Measurements from ENCODE around the gene SPSB1. TPM values are rescaled to one million over a fixed set of nuclear protein-coding genes. Genes with fewer than 3 reads are reported as not detected.
A peak's percentile ranks its signal among the peaks of the same experiment; 100 is the strongest.

The SPSB1 gene
- total RNA-seq, 4 donors from 2014 or later, result 69.3 to 168 (median 94.1) TPM

GRCh38 chr1:9281908-9282695, 10.6 kb upstream of the SPSB1 start:
- Histone ChIP-seq H3K4me1 (peaks cover 0 to 27% (median 0%) of the 10 kb centered on the region in 4 donors), H3K27me3 (no peaks in the 10 kb centered on the region), H3K9me3 (no peaks in the 10 kb centered on the region), H3K4me3 (no peak overlapping the region), H3K36me3 (no peaks in the 10 kb centered on the region), H3K27ac (no peak overlapping the region)
- TF ChIP-seq POLR2A (IDR thresholded peaks at IDR 0.05), result no peak
- no peak for TF ChIP-seq CTCF (IDR thresholded peaks at IDR 0.05)
- DNase-seq, result peak in 1 of 3 donors; percentile 46

- Histone ChIP-seq H3K4me3 (no peak overlapping the region), H3K36me3 (no peaks in the 10 kb centered on the region), H3K27me3 (no peaks in the 10 kb centered on the region), H3K4me1 (peaks cover 0 to 27% (median 0%) of the 10 kb centered on the region in 4 donors), H3K27ac (no peak overlapping the region), H3K9me3 (peaks cover 0 to 1% (median 0%) of the 10 kb centered on the region in 4 donors)
- peak in 1 of 3 donors; percentile 26 for DNase-seq
- TF ChIP-seq CTCF (IDR thresholded peaks at IDR 0.05), result no peak
- no peak for TF ChIP-seq POLR2A (IDR thresholded peaks at IDR 0.05)
These were observed 10.1 kb upstream of the SPSB1 start for GRCh38 chr1:9282696-9282955.

- TF ChIP-seq POLR2A (IDR thresholded peaks at IDR 0.05), result no peak
- TF ChIP-seq CTCF (IDR thresholded peaks at IDR 0.05), result no peak
- DNase-seq, result no peak
- peaks cover 0 to 19% (median 0%) of the 10 kb centered on the region in 4 donors for H3K4me1 ChIP-seq
- H3K36me3 ChIP-seq, result no peaks in the 10 kb centered on the region
- peaks cover 0 to 15% (median 0%) of the 10 kb centered on the region in 4 donors for H3K9me3 ChIP-seq
- no peaks in the 10 kb centered on the region for H3K27me3 ChIP-seq
- H3K4me3 ChIP-seq, result no peak overlapping the region
- no peak overlapping the region for H3K27ac ChIP-seq
These were observed 8.6 kb upstream of the SPSB1 start for GRCh38 chr1:9284061-9284460.

GRCh38 chr1:9286556-9286955, 6.1 kb upstream of the SPSB1 start:
- no peaks in the 10 kb centered on the region for H3K4me1 ChIP-seq
- no peak for DNase-seq
- H3K36me3 ChIP-seq, result no peaks in the 10 kb centered on the region
- H3K9me3 ChIP-seq, result peaks cover 0 to 15% (median 0%) of the 10 kb centered on the region in 4 donors
- no peak overlapping the region for H3K4me3 ChIP-seq
- no peak for TF ChIP-seq CTCF (IDR thresholded peaks at IDR 0.05)
- no peak for TF ChIP-seq POLR2A (IDR thresholded peaks at IDR 0.05)
- no peaks in the 10 kb centered on the region for H3K27me3 ChIP-seq
- H3K27ac ChIP-seq, result no peak overlapping the region

- TF ChIP-seq POLR2A (IDR thresholded peaks at IDR 0.05) (no peak), CTCF (IDR thresholded peaks at IDR 0.05) (peak; percentile 91 to 100 (median 99))
- DNase-seq, result peak; percentile 77 to 94 (median 90)
- Histone ChIP-seq H3K4me1 (peaks cover 0 to 6% (median 0%) of the 10 kb centered on the region in 4 donors), H3K27ac (peak overlapping the region in 1 of 4 donors; percentile 43), H3K36me3 (no peaks in the 10 kb centered on the region), H3K27me3 (no peaks in the 10 kb centered on the region), H3K9me3 (peaks cover 0 to 15% (median 0%) of the 10 kb centered on the region in 4 donors), H3K4me3 (no peak overlapping the region)
These were observed 3.6 kb upstream of the SPSB1 start for GRCh38 chr1:9289090-9289534.

Measured in Peyer's patch (tissue), 4 donors.